Liver (tissue), 3 donors: ENCODE data around the gene GNLY.

Source experiments
- GABPA ChIP-seq, 2 donors: IDR thresholded peaks in 1 of 2; conservative IDR thresholded peaks in 1 of 2; 2 replicates each; pipeline ENCODE4 v1.6.1; 2016; ENCODE audit warnings: antibody characterized with exemption in 2 of 2, mild to moderate bottlenecking in 1 of 2, moderate library complexity in 1 of 2
- YY1 ChIP-seq: IDR thresholded peaks from 2 replicates; pipeline ENCODE4 v1.6.1; 2016; ENCODE audit warnings: antibody characterized with exemption, mild to moderate bottlenecking
- TF ChIP-seq, protein P1 (sequence below): fragments of 150-350 bp; IDR thresholded peaks from 2 replicates; pipeline ENCODE4 v1.5.1; 2017; ENCODE audit warnings: improper control_type of control experiment, low read depth, low read length; ENCODE audit not compliant: missing input control
- donor health status: healthy.
- donor health status: healthy.

DNA sequence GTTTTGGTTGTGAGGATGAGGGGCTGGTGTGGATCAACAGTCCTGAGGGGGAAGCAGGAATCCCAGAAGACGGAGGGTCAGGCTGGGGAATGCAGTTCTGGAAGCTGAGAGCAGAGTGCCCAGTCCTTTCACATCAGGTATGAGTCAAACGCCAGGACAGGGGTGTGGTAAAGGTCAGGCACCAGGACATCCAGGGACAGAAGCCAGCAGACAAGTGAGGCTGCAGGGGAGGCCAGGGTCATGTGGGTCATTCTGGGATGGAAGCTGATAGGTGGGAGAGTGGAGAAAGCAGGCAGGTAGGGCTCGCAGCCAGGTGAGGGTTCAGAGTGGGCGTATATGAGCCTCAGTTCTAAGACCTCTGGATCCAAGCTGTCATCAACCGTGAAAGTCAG lies 12.8 kb upstream of the GNLY start:
- no peak for TF ChIP-seq GABPA (IDR thresholded peaks at IDR 0.05 in 1 of 2, conservative IDR thresholded peaks at IDR 0.05 in 1 of 2)
- no peak for TF ChIP-seq YY1
- TF ChIP-seq, protein P1, sequence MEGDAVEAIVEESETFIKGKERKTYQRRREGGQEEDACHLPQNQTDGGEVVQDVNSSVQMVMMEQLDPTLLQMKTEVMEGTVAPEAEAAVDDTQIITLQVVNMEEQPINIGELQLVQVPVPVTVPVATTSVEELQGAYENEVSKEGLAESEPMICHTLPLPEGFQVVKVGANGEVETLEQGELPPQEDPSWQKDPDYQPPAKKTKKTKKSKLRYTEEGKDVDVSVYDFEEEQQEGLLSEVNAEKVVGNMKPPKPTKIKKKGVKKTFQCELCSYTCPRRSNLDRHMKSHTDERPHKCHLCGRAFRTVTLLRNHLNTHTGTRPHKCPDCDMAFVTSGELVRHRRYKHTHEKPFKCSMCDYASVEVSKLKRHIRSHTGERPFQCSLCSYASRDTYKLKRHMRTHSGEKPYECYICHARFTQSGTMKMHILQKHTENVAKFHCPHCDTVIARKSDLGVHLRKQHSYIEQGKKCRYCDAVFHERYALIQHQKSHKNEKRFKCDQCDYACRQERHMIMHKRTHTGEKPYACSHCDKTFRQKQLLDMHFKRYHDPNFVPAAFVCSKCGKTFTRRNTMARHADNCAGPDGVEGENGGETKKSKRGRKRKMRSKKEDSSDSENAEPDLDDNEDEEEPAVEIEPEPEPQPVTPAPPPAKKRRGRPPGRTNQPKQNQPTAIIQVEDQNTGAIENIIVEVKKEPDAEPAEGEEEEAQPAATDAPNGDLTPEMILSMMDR, result no peak
